Mucosa of descending colon (tissue), 3 donors: ENCODE data around the gene MADCAM1. TPM values are rescaled to one million over a fixed set of nuclear protein-coding genes. Genes with fewer than 3 reads are reported as not detected.

Experiments
- ATAC-seq: fragments of 200-7000 bp; cut with Tn5 transposase; one replicate; pipeline ENCODE4 v1.9.1; 2020; ENCODE audit warnings: mild to moderate bottlenecking, moderate library complexity
- DNase-seq, 3 donors: peaks; one replicate each; pipeline ENCODE4 v3.0.0-alpha.2; 2020
- H3K36me3 ChIP-seq: fragments of 200-600 bp; one replicate; pipeline ENCODE4 v1.8.0; 2021; ENCODE audit warnings: low read depth, mild to moderate bottlenecking
- H3K4me1 ChIP-seq: fragments of 200-600 bp; one replicate; pipeline ENCODE4 v1.8.0; 2021; ENCODE audit warnings: low read depth, mild to moderate bottlenecking
- H3K4me3 ChIP-seq: fragments of 200-600 bp; one replicate; pipeline ENCODE4 v1.8.0; 2021; ENCODE audit warnings: mild to moderate bottlenecking
- H3K9me3 ChIP-seq: fragments of 200-600 bp; one replicate; pipeline ENCODE4 v1.8.0; 2021; ENCODE audit warnings: mild to moderate bottlenecking
- intact Hi-C, 2 donors: fragments of 100-400 bp; cut with DNase I in 1 of 2; cut with micrococcal nuclease in 1 of 2; formaldehyde crosslinking; loops; one replicate each; pipeline versions ENCODE4 v1.11.0 to v1.11.1; 2022; cut with DNase I, micrococcal nuclease
- total RNA-seq, 3 donors: library from RNA; stranded (reverse); fragmentation: NEBNext Ultra II Directional in 2 of 3; extraction: Animal tissue kit (Norgen Biotek cat#: 25700) in 2 of 3; gene quantifications; one replicate each; pipeline versions ENCODE4 v1.2.1 to v1.2.4, GENCODE V29; 2021 to 2023
- TF ChIP-seq, protein P1 (sequence below): fragments of 200-600 bp; IDR thresholded peaks from one replicate; pipeline ENCODE4 v1.8.0; 2022; ENCODE audit warnings: antibody characterized with exemption, mild to moderate bottlenecking
- donor health status: DM: no; HTN: no; CAD: no; lungs with moderate emphysema.
- donor health status: DM: no; HTN: no; CAD: no.
- donor health status: DM: no; HTN: yes; CAD: no.

MADCAM1 gene
- total RNA-seq, 3 donors from 2014 or later: 2.3 to 4.3 (median 4.1) TPM

DNA sequence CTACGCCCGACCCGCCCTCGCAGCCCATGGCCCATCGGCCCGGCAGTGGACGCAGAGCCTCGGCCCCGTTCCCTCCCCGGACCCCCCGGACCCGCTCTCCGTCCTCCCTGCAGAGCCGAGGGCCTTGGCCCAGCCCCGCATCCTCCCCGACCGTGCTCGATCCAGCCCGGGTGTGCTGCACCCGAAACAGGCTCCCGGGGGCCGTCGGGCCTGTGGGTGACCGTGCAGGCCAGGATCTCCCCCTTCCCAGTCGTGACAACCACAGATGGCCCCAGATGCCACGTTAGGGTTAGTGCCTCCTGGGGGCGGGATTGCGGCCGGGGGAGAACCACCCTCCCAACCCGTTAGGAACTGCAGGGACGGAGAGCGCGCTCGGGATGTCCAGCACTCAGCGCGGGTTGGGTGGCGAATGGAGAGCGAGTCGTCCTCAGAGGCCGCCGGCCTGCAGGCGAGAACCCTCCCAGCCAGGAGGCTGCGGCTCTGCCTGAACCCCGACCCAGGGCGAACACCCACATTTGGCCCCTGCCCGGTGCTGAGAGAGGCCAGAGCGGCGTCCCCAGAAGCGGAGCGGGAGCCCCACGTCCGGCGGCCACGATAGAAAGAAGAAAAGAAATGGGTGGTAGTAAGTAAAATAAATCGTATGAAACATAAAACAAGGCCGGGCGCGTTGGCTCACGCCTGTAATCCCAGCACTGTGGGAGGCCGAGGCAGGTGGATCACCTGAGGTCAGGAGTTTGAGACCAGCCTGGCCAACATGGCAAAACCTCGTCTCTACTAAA lies 6.7 kb upstream of the MADCAM1 start:
- H3K4me1 ChIP-seq: peaks cover 3% of the 10 kb centered on the region
- TF ChIP-seq, protein P1, sequence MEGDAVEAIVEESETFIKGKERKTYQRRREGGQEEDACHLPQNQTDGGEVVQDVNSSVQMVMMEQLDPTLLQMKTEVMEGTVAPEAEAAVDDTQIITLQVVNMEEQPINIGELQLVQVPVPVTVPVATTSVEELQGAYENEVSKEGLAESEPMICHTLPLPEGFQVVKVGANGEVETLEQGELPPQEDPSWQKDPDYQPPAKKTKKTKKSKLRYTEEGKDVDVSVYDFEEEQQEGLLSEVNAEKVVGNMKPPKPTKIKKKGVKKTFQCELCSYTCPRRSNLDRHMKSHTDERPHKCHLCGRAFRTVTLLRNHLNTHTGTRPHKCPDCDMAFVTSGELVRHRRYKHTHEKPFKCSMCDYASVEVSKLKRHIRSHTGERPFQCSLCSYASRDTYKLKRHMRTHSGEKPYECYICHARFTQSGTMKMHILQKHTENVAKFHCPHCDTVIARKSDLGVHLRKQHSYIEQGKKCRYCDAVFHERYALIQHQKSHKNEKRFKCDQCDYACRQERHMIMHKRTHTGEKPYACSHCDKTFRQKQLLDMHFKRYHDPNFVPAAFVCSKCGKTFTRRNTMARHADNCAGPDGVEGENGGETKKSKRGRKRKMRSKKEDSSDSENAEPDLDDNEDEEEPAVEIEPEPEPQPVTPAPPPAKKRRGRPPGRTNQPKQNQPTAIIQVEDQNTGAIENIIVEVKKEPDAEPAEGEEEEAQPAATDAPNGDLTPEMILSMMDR: no peak
- H3K36me3 ChIP-seq: no peaks in the 10 kb centered on the region
- H3K9me3 ChIP-seq: no peaks in the 10 kb centered on the region
- intact Hi-C loops: no loop called here
- peak; percentile 41 for ATAC-seq
- peak overlapping the region; percentile 86 for H3K4me3 ChIP-seq
- no peak for DNase-seq

GRCh38 chr19:491146-491741 lies 5.0 kb upstream of the MADCAM1 start:
- ATAC-seq (no peak), DNase-seq (peak in 1 of 3 donors; percentile 48)
- Histone ChIP-seq H3K9me3 (no peaks in the 10 kb centered on the region), H3K4me3 (no peak overlapping the region), H3K36me3 (no peaks in the 10 kb centered on the region), H3K4me1 (peaks cover 3% of the 10 kb centered on the region)
- intact Hi-C loops: no loop called here
- TF ChIP-seq, protein P1: no peak

DNA sequence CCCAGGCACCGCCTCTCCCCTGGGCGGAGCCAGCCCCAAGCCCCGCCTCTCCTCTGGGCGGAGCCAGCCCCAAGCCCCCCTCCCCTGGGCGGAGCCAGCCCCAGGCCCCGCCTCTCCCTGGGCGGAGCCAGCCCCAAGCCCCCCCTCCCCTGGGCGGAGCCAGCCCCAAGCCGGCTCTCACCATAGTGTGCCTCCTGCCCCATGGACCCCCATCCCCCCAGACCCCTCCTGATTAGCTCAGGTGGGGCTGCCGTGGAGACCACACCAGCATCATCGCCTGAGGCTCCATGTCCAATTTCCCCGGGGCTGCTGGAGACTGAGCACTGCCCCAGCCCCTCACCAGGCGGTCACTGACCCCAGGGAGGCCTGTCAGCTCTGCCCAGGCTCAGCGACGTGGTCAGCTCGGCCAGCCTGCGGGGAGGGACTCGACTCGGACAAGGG lies 4.2 kb upstream of the MADCAM1 start:
- Histone ChIP-seq H3K4me1 (peaks cover 3% of the 10 kb centered on the region), H3K4me3 (no peak overlapping the region), H3K9me3 (no peaks in the 10 kb centered on the region), H3K36me3 (no peaks in the 10 kb centered on the region)
- TF ChIP-seq, protein P1: no peak
- no peak for ATAC-seq
- intact Hi-C loops: no loop called here
- no peak for DNase-seq

GRCh38 chr19:493391-494170 lies 2.7 kb upstream of the MADCAM1 start:
- no peaks in the 10 kb centered on the region for H3K9me3 ChIP-seq
- ATAC-seq (no peak), DNase-seq (no peak)
- TF ChIP-seq, protein P1: no peak
- H3K36me3 ChIP-seq: no peaks in the 10 kb centered on the region
- H3K4me1 ChIP-seq: peaks cover 5% of the 10 kb centered on the region
- H3K4me3 ChIP-seq: no peak overlapping the region
- intact Hi-C loops: no loop called here

GRCh38 chr19:494171-495080 lies 1.9 kb upstream of the MADCAM1 start:
- no peak overlapping the region for H3K4me3 ChIP-seq
- TF ChIP-seq, protein P1: no peak
- H3K36me3 ChIP-seq: no peaks in the 10 kb centered on the region
- DNase-seq: no peak
- intact Hi-C loops: no loop called here
- no peaks in the 10 kb centered on the region for H3K9me3 ChIP-seq
- peaks cover 5% of the 10 kb centered on the region for H3K4me1 ChIP-seq
- no peak for ATAC-seq
